Astrocyte (in vitro differentiated cells and primary cell): ENCODE measurements around the gene ST6GALNAC3. TPM values are rescaled to one million over a fixed set of nuclear protein-coding genes. Genes with fewer than 3 reads are reported as not detected.
A peak's percentile ranks its signal among the peaks of the same experiment; 100 is the strongest.

Experiments
- DNase-seq: peaks from one replicate; pipeline ENCODE4 v3.0.0-alpha.2; 2010; ENCODE audit warnings: low read depth
- FAIRE-seq: peaks from 2 replicates; lab custom pipeline; 2011; peaks lifted over from hg19 to GRCh38; lab: Jason Lieb, UNC
- H2AFZ ChIP-seq: 2 replicates; pipeline ENCODE4 v1.6.0; 2012; ENCODE audit warnings: low read depth, low read length, inconsistent platforms
- H3K27ac ChIP-seq: 2 replicates; pipeline ENCODE4 v1.5.1; 2011; ENCODE audit warnings: low read depth, low read length, inconsistent platforms
- H3K27me3 ChIP-seq: 2 replicates; pipeline ENCODE4 v1.6.0; 2011; ENCODE audit warnings: low read length, inconsistent platforms; ENCODE audit not compliant: insufficient read depth
- H3K36me3 ChIP-seq: 2 replicates; pipeline ENCODE4 v1.5.1; 2011; ENCODE audit warnings: low read length, inconsistent platforms; ENCODE audit not compliant: insufficient read depth
- H3K4me1 ChIP-seq: 2 replicates; pipeline ENCODE4 v1.5.1; 2011; ENCODE audit warnings: low read length, inconsistent platforms; ENCODE audit not compliant: insufficient read depth
- H3K4me2 ChIP-seq: 2 replicates; pipeline ENCODE4 v1.6.0; 2012; ENCODE audit warnings: low read length, inconsistent platforms
- H3K4me3 ChIP-seq: 2 replicates; pipeline ENCODE4 v1.5.1; 2011; ENCODE audit warnings: low read depth, mild to moderate bottlenecking, low read length, inconsistent platforms; ENCODE audit not compliant: insufficient read depth
- H3K79me2 ChIP-seq: 2 replicates; pipeline ENCODE4 v1.6.0; 2012; ENCODE audit warnings: mild to moderate bottlenecking, low read length, inconsistent platforms; ENCODE audit not compliant: insufficient read depth
- H3K9ac ChIP-seq: 2 replicates; pipeline ENCODE4 v1.6.0; 2012; ENCODE audit warnings: mild to moderate bottlenecking, low read length, inconsistent platforms
- H3K9me3 ChIP-seq: 2 replicates; pipeline ENCODE4 v1.5.1; 2012; ENCODE audit warnings: low read depth, mild to moderate bottlenecking, low read length, inconsistent platforms; ENCODE audit not compliant: insufficient read depth
- H4K20me1 ChIP-seq: 2 replicates; pipeline ENCODE4 v1.6.0; 2012; ENCODE audit warnings: low read length, inconsistent platforms; ENCODE audit not compliant: insufficient read depth
- H3K27ac Mint-ChIP-seq: one replicate; pipeline ENCODE4 v1.8.0; 2021; ENCODE audit warnings: mild to moderate bottlenecking, mixed read lengths; ENCODE audit not compliant: unreplicated experiment
- H3K27me3 Mint-ChIP-seq: one replicate; pipeline ENCODE4 v1.8.0; 2021; ENCODE audit warnings: low read depth, mixed read lengths; ENCODE audit not compliant: unreplicated experiment
- H3K36me3 Mint-ChIP-seq: one replicate; pipeline ENCODE4 v1.8.0; 2021; ENCODE audit warnings: low read depth, mixed read lengths; ENCODE audit not compliant: unreplicated experiment
- H3K4me1 Mint-ChIP-seq: one replicate; pipeline ENCODE4 v1.8.0; 2021; ENCODE audit warnings: low read depth, mixed read lengths; ENCODE audit not compliant: unreplicated experiment
- H3K4me3 Mint-ChIP-seq: one replicate; pipeline ENCODE4 v1.8.0; 2021; ENCODE audit warnings: mild to moderate bottlenecking, moderate library complexity, mixed read lengths; ENCODE audit not compliant: unreplicated experiment
- H3K9me3 Mint-ChIP-seq: one replicate; pipeline ENCODE4 v1.8.0; 2021; ENCODE audit warnings: mild to moderate bottlenecking, mixed read lengths; ENCODE audit not compliant: unreplicated experiment
- EZH2 ChIP-seq: IDR thresholded peaks from 2 replicates; pipeline ENCODE4 v1.6.1; 2012; ENCODE audit warnings: mild to moderate bottlenecking, low read length, inconsistent platforms; ENCODE audit not compliant: insufficient read depth
- total RNA-seq: library from RNA; stranded (reverse); gene quantifications from 2 replicates; pipeline ENCODE4 v1.2.1, GENCODE V29; 2021
- TF ChIP-seq, protein P1 (sequence below): IDR thresholded peaks from 2 replicates; pipeline ENCODE4 v1.5.1; 2011; ENCODE audit warnings: low read depth, mild to moderate bottlenecking, inconsistent platforms, low read length, moderate library complexity; ENCODE audit not compliant: insufficient read depth

Gene ST6GALNAC3
- total RNA-seq, 1 donor from 2014 or later = 3.2 TPM

DNA sequence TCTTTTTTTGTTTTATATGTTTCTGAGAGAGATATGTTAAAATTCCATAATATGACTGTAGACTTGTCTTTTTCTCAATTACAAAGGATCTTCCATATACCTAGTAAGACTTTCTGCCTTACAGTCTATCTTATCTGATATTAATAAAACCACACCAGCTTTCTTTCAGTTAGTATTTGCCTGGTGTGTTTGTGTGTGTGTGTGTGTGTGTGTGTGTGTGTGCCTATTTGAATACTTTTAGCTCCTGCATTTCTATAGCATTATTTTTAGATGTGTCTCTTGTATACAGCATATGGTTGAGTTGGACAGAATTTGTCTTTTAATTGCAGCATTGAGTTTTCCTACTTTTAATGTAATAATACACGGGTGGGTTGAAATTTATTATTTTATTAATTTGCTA, 27.5 kb downstream of the ST6GALNAC3 start:
- H3K9me3 Mint-ChIP-seq = no peaks in the 10 kb centered on the region
- no peak overlapping the region for H3K4me3 Mint-ChIP-seq
- TF ChIP-seq EZH2 = no peak
- TF ChIP-seq, protein P1, sequence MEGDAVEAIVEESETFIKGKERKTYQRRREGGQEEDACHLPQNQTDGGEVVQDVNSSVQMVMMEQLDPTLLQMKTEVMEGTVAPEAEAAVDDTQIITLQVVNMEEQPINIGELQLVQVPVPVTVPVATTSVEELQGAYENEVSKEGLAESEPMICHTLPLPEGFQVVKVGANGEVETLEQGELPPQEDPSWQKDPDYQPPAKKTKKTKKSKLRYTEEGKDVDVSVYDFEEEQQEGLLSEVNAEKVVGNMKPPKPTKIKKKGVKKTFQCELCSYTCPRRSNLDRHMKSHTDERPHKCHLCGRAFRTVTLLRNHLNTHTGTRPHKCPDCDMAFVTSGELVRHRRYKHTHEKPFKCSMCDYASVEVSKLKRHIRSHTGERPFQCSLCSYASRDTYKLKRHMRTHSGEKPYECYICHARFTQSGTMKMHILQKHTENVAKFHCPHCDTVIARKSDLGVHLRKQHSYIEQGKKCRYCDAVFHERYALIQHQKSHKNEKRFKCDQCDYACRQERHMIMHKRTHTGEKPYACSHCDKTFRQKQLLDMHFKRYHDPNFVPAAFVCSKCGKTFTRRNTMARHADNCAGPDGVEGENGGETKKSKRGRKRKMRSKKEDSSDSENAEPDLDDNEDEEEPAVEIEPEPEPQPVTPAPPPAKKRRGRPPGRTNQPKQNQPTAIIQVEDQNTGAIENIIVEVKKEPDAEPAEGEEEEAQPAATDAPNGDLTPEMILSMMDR = no peak
- FAIRE-seq = no peak
- H3K27ac Mint-ChIP-seq = no peak overlapping the region
- no peaks in the 10 kb centered on the region for H3K27me3 ChIP-seq
- H3K79me2 ChIP-seq = no peaks in the 10 kb centered on the region
- no peak overlapping the region for H2AFZ ChIP-seq
- no peak overlapping the region for H3K9ac ChIP-seq
- no peaks in the 10 kb centered on the region for H3K36me3 Mint-ChIP-seq
- H3K36me3 ChIP-seq = no peaks in the 10 kb centered on the region
- H3K4me2 ChIP-seq = no peak overlapping the region
- no peak for DNase-seq
- H3K4me1 Mint-ChIP-seq = no peaks in the 10 kb centered on the region
- H3K4me3 ChIP-seq = no peak overlapping the region
- no peaks in the 10 kb centered on the region for H3K4me1 ChIP-seq
- H3K9me3 ChIP-seq = no peaks in the 10 kb centered on the region
- no peaks in the 10 kb centered on the region for H3K27me3 Mint-ChIP-seq
- H4K20me1 ChIP-seq = no peaks in the 10 kb centered on the region
- H3K27ac ChIP-seq = no peak overlapping the region

DNA sequence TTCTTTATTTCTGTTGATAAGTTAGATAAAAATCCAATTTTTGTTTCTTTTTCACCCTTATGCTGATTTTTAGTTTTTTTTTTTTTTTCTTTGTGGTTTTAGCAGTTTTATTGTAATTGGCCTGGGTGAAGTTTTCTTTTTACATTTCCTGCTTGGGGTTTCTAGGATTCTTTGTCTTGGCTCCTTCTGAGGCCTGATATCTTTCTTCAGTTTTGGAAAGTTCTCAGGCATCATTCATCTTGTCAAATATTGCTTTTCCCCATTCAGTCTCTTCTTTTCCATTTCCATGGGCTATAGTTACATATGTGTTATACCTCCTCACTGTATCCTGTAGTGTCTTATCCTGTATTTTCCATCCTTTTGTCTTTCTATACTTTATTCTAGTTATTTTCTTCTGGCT, 28.5 kb downstream of the ST6GALNAC3 start:
- Histone ChIP-seq H4K20me1 (no peaks in the 10 kb centered on the region), H2AFZ (no peak overlapping the region), H3K4me2 (no peak overlapping the region), H3K4me3 (no peak overlapping the region), H3K9ac (no peak overlapping the region), H3K27me3 (no peaks in the 10 kb centered on the region), H3K27ac (no peak overlapping the region), H3K36me3 (no peaks in the 10 kb centered on the region), H3K79me2 (no peaks in the 10 kb centered on the region), H3K4me1 (no peaks in the 10 kb centered on the region), H3K9me3 (no peaks in the 10 kb centered on the region)
- H3K9me3 Mint-ChIP-seq = no peaks in the 10 kb centered on the region
- H3K27me3 Mint-ChIP-seq = no peaks in the 10 kb centered on the region
- no peaks in the 10 kb centered on the region for H3K36me3 Mint-ChIP-seq
- no peaks in the 10 kb centered on the region for H3K4me1 Mint-ChIP-seq
- TF ChIP-seq, protein P1 = no peak
- no peak for TF ChIP-seq EZH2
- peak; percentile 42 for DNase-seq
- no peak overlapping the region for H3K4me3 Mint-ChIP-seq
- FAIRE-seq = no peak
- H3K27ac Mint-ChIP-seq = no peak overlapping the region

DNA sequence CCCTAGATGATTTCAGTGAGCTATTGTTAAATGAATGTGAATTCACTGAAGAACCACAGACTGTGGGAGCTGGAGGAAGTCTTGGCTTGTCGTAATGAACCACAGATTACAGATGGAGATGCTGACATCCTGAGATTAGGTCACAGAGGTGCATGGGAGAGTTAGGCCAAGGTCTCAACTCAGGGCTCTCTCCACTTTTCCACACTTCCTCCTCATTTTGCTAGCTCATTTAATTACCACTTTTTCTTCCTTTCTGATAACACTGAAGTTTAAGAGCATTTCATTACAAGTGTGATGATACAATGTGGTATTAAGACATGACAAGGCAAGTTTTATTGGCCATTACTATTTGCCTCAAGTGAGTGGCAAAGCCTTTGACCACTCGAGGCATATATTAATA, 30.8 kb downstream of the ST6GALNAC3 start:
- TF ChIP-seq EZH2 = no peak
- TF ChIP-seq, protein P1 = no peak
- no peak overlapping the region for H3K27ac Mint-ChIP-seq
- no peaks in the 10 kb centered on the region for H3K36me3 Mint-ChIP-seq

More for the DNA sequence above, 30.8 kb downstream of the ST6GALNAC3 start:
- no peaks in the 10 kb centered on the region for H3K9me3 ChIP-seq
- H3K27me3 ChIP-seq = no peaks in the 10 kb centered on the region
- H3K4me3 ChIP-seq = no peak overlapping the region
- no peaks in the 10 kb centered on the region for H4K20me1 ChIP-seq
- no peak for DNase-seq
- Mint-ChIP-seq H3K9me3 (no peaks in the 10 kb centered on the region), H3K27me3 (peaks cover 3% of the 10 kb centered on the region), H3K4me1 (no peaks in the 10 kb centered on the region), H3K4me3 (no peak overlapping the region)
- no peaks in the 10 kb centered on the region for H3K4me1 ChIP-seq
- H2AFZ ChIP-seq = no peak overlapping the region
- no peak overlapping the region for H3K9ac ChIP-seq
- no peak overlapping the region for H3K4me2 ChIP-seq
- no peak for FAIRE-seq
- no peaks in the 10 kb centered on the region for H3K36me3 ChIP-seq
- no peaks in the 10 kb centered on the region for H3K79me2 ChIP-seq
- no peak overlapping the region for H3K27ac ChIP-seq
